NB4 (cell line): ENCODE data around the gene ZBTB12.

Source experiments
- DNase-seq: peaks from one replicate; pipeline ENCODE4 v3.0.0; 2010; ENCODE audit warnings: low read depth
- H3K4me3 ChIP-seq: one replicate; pipeline ENCODE4 v1.5.1; 2011; ENCODE audit warnings: mild to moderate bottlenecking, low read depth, low read length, moderate library complexity
- CTCF ChIP-seq: IDR thresholded peaks from one replicate; pipeline ENCODE4 v1.5.1; 2012; ENCODE audit warnings: low read depth, low read length
- MYC ChIP-seq: IDR thresholded peaks from 2 replicates; pipeline ENCODE4 v1.6.1; 2011; ENCODE audit warnings: low read depth, low read length
- POLR2A ChIP-seq: IDR thresholded peaks from 2 replicates; pipeline ENCODE4 v1.6.1; 2011; ENCODE audit warnings: mild to moderate bottlenecking; ENCODE audit not compliant: insufficient read length; ENCODE audit errors: extremely low read depth
- TF ChIP-seq, protein P1 (sequence below): IDR thresholded peaks from 2 replicates; pipeline ENCODE4 v1.6.1; 2011; ENCODE audit warnings: low read depth, low read length

Gene ZBTB12

DNA sequence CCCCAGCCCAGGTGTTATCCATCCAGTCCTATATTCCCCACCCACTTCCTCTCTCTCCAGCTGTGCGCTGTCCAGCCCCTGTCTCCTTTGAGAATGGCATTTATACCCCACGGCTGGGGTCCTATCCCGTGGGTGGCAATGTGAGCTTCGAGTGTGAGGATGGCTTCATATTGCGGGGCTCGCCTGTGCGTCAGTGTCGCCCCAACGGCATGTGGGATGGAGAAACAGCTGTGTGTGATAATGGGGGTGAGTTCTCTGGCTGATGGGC, 26.7 kb upstream of the ZBTB12 start:
- H3K4me3 ChIP-seq: no peak overlapping the region
- TF ChIP-seq, protein P1, sequence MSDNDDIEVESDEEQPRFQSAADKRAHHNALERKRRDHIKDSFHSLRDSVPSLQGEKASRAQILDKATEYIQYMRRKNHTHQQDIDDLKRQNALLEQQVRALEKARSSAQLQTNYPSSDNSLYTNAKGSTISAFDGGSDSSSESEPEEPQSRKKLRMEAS: no peak
- TF ChIP-seq CTCF (no peak), MYC (no peak)
- DNase-seq: no peak

- no peak overlapping the region for H3K4me3 ChIP-seq
- DNase-seq: no peak
- TF ChIP-seq POLR2A (no peak), MYC (no peak), CTCF (no peak)
- TF ChIP-seq, protein P1: no peak
These were observed 26.2 kb upstream of the ZBTB12 start for GRCh38 chr6:31927863-31928671.

DNA sequence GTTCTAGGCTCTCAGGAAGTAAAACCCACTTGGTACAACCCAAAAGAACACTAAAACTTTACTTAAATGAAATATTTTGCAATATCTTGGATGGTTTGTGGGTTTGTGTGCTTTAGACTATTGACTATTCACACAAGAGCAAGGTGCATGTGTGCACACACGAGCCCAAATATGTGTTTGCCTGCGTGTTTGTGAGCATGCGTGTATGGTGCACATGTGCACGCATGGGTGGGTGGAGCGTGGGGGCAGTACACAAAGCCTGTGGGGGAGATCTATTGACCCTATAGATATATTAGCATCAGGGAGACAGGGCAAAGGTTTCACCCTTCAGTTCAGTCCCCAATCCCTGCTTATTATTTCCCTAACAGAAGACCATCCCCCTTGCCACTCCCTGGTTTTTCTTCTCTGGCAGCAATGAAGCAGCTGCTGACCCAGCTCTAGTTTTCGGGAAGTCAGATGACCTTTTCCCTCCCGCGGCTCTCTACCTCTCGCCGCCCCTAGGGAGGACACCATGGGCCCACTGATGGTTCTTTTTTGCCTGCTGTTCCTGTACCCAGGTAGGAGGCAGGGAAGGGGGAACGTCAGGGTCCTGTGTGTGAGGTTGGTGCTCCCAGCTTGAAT, 25.5 kb upstream of the ZBTB12 start, which contains the start of gene C2:
TSS of gene C2 (plus strand) at position 476 of the 621 bp plus-strand sequence. CDS start at position 512, 36 bp downstream.
- TF ChIP-seq, protein P1: no peak
- TF ChIP-seq POLR2A: no peak
- TF ChIP-seq CTCF: no peak
- TF ChIP-seq MYC: no peak
- no peak within 1 kb of the TSS for H3K4me3 ChIP-seq
- DNase-seq: no peak

DNA sequence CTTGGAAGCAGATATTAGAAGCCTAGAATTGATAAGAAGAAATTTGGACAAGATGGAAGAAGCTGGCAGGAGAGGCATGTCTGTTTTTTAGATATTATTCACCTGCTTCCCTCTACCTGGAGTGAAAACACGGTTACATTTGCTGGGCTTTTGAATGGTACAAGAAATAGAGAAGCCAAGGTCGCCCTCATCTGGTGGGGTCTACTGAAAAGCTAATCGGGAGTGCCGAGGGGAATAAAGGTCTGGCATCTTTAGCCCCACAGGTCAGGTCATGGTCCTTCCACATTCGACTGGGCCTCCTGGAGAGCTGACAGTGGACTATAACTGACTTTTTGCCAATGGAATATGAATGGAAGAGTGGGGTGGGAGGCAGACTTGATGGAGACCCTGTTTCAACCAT, 21.1 kb upstream of the ZBTB12 start:
- TF ChIP-seq, protein P1: no peak
- peak; percentile 38 for TF ChIP-seq CTCF
- DNase-seq: peak; percentile 55
- no peak overlapping the region for H3K4me3 ChIP-seq

- peak; percentile 76 for DNase-seq
- TF ChIP-seq, protein P1: no peak
- TF ChIP-seq POLR2A: no peak
- TF ChIP-seq MYC: no peak
- no peak for TF ChIP-seq CTCF
- no peak overlapping the region for H3K4me3 ChIP-seq
These were observed 18.9 kb upstream of the ZBTB12 start for GRCh38 chr6:31920811-31921210.
